ENCODE measurements around the gene UNC5CL. TPM values are rescaled to one million over a fixed set of nuclear protein-coding genes. Genes with fewer than 3 reads are reported as not detected.
A peak's percentile ranks its signal among the peaks of the same experiment; 100 is the strongest.

Gene UNC5CL
- total RNA-seq, 2 experiments from 2014 or later: 1.1 TPM

DNA sequence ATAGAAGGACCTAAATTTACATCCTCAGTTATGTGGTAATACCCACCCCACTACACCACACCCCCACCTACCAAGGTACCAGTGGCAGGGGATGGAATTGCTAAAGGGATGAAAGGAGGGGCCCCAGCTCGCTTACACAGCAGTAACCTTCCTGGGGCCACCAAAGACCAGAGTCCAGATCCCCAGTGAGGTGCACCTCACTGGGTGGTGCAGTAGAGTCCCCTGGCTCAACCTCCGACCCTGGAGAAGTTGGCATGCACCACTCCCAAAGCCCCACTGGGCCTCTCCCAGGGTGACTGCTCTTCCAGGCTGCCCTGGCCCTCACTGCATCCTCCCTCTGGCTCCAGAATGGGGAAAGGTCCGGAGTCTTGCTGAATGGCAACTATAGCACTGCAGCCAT, 816 bp downstream of the UNC5CL start:
- DNase-seq (no peak), ATAC-seq (no peak)
- Mint-ChIP-seq H3K27me3 (ENCODE audit: low read depth) (no peaks in the 10 kb centered on the region), H3K4me3 (no peak overlapping the region), H3K27ac (no peak overlapping the region), H3K9me3 (ENCODE audit: insufficient read depth) (no peaks in the 10 kb centered on the region), H3K36me3 (ENCODE audit: low read depth) (no peaks in the 10 kb centered on the region), H3K4me1 (ENCODE audit: low read depth) (peaks cover 12% of the 10 kb centered on the region)
- CTCF ChIA-PET: interaction anchor here (0.7 to 6.6 kb wide), 8 partner anchors 8 to 250 kb away, joined by 3 to 130 read pairs (median 4); partner anchors contain the start of genes NFYA and OARD1
- POLR2A ChIA-PET: interaction anchor here (1.1 kb wide), 1 partner anchor 10 kb away, joined by 3 read pairs; no protein-coding TSS in a partner anchor

DNA sequence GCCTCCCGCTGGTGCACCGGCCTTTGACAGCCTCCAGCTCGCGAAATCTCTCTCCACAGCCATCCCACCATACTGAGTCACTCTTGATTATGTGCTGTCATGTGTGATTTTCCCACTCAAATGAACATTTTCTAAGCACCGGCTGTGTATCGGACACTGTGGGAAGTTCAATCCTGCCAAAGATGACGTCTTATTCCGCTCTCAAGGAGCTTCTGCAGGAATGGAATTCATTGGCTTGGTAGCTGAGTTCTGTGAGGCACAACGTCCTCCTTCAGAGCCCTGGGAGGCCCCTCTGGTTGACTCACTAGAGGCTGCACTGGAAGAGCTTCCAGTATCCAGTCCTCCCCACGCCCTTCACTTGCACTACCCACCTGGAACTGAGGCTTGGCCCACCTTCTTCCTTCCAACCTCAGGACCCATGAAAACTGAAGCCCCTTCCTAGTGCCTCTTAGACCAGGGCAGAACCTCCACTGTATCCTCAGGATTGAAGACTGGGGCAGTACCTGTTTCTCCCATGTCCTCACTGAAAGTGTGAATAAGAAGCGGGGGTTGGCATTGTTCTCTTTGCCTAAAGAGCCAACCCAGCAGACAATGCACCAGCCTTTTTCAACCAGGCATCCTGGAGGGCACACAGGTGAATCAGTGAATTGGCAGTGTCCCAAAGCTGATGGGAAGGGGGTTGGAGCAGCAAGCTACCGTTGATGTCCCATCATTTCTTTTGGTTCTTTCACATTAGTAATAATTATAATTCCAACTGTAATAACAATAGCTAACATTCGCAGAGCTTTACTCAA, 1.7 kb downstream of the UNC5CL start:
- H3K27ac Mint-ChIP-seq: no peak overlapping the region
- CTCF ChIA-PET: interaction anchor here (1.0 to 6.6 kb wide), 9 partner anchors 9 to 251 kb away, joined by 3 to 130 read pairs (median 4); partner anchors contain the start of genes NFYA and OARD1
- no peaks in the 10 kb centered on the region for H3K27me3 Mint-ChIP-seq (ENCODE audit: low read depth)
- ATAC-seq: no peak
- no peaks in the 10 kb centered on the region for H3K9me3 Mint-ChIP-seq (ENCODE audit: insufficient read depth)
- POLR2A ChIA-PET: interaction anchor here (1.0 to 1.1 kb wide), 2 partner anchors 9 kb away, joined by 3 read pairs; no protein-coding TSS in a partner anchor
- peaks cover 12% of the 10 kb centered on the region for H3K4me1 Mint-ChIP-seq (ENCODE audit: low read depth)
- no peak for DNase-seq
- no peak overlapping the region for H3K4me3 Mint-ChIP-seq
- no peaks in the 10 kb centered on the region for H3K36me3 Mint-ChIP-seq (ENCODE audit: low read depth)

DNA sequence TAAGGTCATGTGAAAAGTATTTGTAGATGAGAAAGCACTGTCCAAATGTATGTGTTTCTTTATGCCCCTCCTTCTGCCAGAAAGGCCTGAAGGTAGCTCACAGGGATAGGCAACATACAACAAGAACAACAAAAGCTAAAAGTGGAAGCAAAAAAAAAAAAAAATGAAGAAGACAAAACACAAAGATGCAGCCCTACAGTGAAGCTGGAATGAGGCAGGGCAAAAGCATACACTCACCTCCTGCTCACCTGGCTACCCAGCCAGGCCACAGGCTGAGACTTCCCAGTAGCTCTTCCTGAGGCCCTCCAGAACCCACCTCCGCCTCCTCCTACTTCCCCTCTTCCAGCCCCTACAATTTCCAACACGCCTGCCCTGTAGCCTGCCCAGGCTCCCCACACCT, 2.4 kb downstream of the UNC5CL start:
- ATAC-seq (no peak), DNase-seq (no peak)
- Mint-ChIP-seq H3K9me3 (ENCODE audit: insufficient read depth) (no peaks in the 10 kb centered on the region), H3K27ac (no peak overlapping the region), H3K36me3 (ENCODE audit: low read depth) (no peaks in the 10 kb centered on the region), H3K27me3 (ENCODE audit: low read depth) (no peaks in the 10 kb centered on the region), H3K4me3 (no peak overlapping the region), H3K4me1 (ENCODE audit: low read depth) (peaks cover 12% of the 10 kb centered on the region)
- CTCF ChIA-PET: interaction anchor here (1.0 to 6.6 kb wide), 10 partner anchors 9 to 146 kb away, joined by 3 to 130 read pairs (median 5); partner anchors contain the start of genes NFYA and OARD1
- POLR2A ChIA-PET: interaction anchor here (1.0 kb wide), 1 partner anchor 8 kb away, joined by 3 read pairs; no protein-coding TSS in a partner anchor

DNA sequence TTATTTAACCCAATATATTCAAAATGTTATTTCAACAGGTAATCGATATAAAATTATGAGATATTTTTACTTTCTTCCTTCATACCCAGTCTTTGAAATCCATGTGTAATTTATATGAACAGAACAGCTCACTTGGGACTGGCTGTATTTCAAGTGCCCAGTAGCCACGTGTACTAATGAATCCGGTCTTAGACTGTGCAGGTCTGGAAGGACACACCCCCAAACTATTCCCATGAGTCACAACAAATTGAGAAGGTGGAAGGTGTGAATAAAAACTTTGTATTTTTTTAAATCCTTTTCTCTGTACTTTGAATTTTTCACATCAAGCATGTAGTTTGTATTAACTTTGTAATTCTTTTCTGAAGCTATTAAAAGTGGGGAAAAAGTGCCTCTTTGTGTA, 2.8 kb downstream of the UNC5CL start:
- ChIA-PET POLR2A (interaction anchor here (1.0 kb wide), 1 partner anchor 8 kb away, joined by 3 read pairs; no protein-coding TSS in a partner anchor), CTCF (interaction anchor here (0.7 to 6.6 kb wide), 10 partner anchors 9 to 146 kb away, joined by 3 to 130 read pairs (median 4); partner anchors contain the start of genes NFYA and OARD1)
- Mint-ChIP-seq H3K27me3 (ENCODE audit: low read depth) (no peaks in the 10 kb centered on the region), H3K27ac (no peak overlapping the region), H3K4me3 (no peak overlapping the region), H3K9me3 (ENCODE audit: insufficient read depth) (no peaks in the 10 kb centered on the region), H3K4me1 (ENCODE audit: low read depth) (peaks cover 12% of the 10 kb centered on the region), H3K36me3 (ENCODE audit: low read depth) (no peaks in the 10 kb centered on the region)
- DNase-seq (no peak), ATAC-seq (no peak)

DNA sequence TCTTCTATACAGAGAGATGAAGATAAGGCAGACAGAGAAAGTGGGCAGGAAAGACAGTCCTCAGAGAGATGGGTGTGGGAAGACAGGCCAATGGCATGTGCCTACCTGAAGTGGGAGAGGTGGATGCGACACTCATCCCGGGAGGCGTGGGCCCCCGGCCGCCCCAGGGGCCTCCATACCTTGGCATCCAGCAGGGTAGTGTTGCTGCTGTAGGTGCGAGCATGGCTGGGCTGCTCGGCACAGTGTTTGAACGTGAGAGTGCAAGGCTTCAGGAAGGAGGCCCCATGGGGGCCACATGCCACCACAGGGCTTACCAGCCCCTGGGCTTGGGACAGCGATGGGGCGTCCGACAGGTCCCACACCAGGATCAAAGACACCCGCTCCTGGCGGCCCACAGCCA, 5.2 kb downstream of the UNC5CL start:
- Mint-ChIP-seq H3K9me3 (ENCODE audit: insufficient read depth) (no peaks in the 10 kb centered on the region), H3K4me3 (no peak overlapping the region), H3K27ac (no peak overlapping the region), H3K4me1 (ENCODE audit: low read depth) (peaks cover 9% of the 10 kb centered on the region), H3K36me3 (ENCODE audit: low read depth) (no peaks in the 10 kb centered on the region), H3K27me3 (ENCODE audit: low read depth) (no peaks in the 10 kb centered on the region)
- ChIA-PET POLR2A (no interaction called here), CTCF (no interaction called here)
- no peak for DNase-seq
- ATAC-seq: no peak

DNA sequence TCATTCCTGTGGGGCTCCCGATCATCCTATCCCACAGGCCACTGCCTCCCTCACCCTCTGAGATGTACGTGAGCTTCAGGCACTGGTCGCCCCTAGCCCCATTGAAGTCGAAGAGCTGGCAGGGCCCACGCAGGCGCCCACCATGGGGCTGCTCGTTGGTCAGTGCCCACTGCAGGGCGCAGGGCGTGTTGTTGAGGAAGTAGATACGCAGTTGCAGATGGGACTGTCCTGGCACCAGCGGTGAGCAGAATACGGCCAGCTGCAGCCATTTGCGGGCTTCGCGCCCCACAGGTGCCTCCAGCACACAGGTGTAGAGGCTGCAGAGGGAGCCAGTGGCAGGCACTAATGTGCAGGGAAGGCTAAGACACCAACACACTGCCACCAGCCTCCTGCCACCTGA, 6.2 kb downstream of the UNC5CL start:
- H3K9me3 Mint-ChIP-seq (ENCODE audit: insufficient read depth): no peaks in the 10 kb centered on the region
- DNase-seq (no peak), ATAC-seq (no peak)
- H3K36me3 Mint-ChIP-seq (ENCODE audit: low read depth): no peaks in the 10 kb centered on the region
- H3K27me3 Mint-ChIP-seq (ENCODE audit: low read depth): no peaks in the 10 kb centered on the region
- peaks cover 15% of the 10 kb centered on the region for H3K4me1 Mint-ChIP-seq (ENCODE audit: low read depth)
- no peak overlapping the region for H3K27ac Mint-ChIP-seq
- ChIA-PET POLR2A (no interaction called here), CTCF (interaction anchor here (0.7 to 2.2 kb wide), 2 partner anchors 33 to 35 kb away, joined by 3 to 6 read pairs; no protein-coding TSS in a partner anchor)
- H3K4me3 Mint-ChIP-seq: no peak overlapping the region

DNA sequence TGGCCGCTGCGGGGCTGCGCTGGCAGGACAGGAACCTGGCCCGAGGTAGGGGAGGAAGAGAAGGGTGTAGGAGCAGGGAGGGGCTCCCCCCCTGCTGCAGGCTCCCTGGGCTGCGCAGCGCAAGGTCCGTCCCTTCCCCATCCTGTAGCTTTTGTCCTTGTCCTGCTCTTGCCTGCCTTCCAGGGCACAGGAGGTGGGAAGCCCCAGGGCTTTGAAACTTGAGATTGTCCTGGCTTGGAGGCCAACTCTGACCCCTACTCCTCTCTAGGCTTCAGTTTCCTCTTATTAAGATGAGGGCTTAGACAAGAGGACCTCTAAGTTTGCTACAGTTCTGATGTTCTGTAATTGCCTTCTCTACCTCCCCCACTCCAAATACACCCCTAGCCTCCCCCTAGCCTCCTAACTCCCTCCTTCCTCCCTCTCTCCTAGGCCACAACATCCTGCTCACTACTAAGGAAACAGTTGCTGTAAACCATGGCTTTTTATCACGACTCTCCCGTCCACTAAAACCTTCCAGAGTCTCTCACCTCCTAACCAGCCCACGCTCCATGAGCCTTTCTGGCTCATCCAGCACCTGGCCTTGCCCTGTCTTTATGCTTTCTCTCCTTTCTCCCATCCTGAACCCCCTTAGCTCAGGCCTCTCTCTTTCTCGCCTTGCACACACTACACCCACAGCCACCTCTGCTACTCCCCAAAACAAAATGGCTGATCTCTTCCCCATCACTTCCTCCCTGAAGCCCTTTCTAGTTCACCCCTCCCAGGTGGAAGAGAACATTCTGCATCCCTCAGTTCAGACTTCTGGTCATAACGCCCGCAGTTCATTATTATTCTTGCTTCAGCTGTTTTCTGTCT, 10.2 kb downstream of the UNC5CL start:
- H3K4me1 Mint-ChIP-seq (ENCODE audit: low read depth): peaks cover 21% of the 10 kb centered on the region
- DNase-seq: no peak
- H3K4me3 Mint-ChIP-seq: peak overlapping the region; percentile 81
- ATAC-seq: peak; percentile 9
- no peaks in the 10 kb centered on the region for H3K9me3 Mint-ChIP-seq (ENCODE audit: insufficient read depth)
- POLR2A ChIA-PET: interaction anchor here (0.7 to 2.6 kb wide), 13 partner anchors 8 to 292 kb away, joined by 3 to 11 read pairs (median 3); partner anchors contain the start of genes NFYA, OARD1 and UNC5CL
- no peaks in the 10 kb centered on the region for H3K27me3 Mint-ChIP-seq (ENCODE audit: low read depth)
- H3K27ac Mint-ChIP-seq: peak overlapping the region; percentile 82
- no peaks in the 10 kb centered on the region for H3K36me3 Mint-ChIP-seq (ENCODE audit: low read depth)
- CTCF ChIA-PET: interaction anchor here (0.6 to 10.3 kb wide), 30 partner anchors 9 to 1163 kb away, joined by 3 to 130 read pairs (median 5); partner anchors contain the start of genes APOBEC2, NFYA, OARD1 and TSPO2

DNA sequence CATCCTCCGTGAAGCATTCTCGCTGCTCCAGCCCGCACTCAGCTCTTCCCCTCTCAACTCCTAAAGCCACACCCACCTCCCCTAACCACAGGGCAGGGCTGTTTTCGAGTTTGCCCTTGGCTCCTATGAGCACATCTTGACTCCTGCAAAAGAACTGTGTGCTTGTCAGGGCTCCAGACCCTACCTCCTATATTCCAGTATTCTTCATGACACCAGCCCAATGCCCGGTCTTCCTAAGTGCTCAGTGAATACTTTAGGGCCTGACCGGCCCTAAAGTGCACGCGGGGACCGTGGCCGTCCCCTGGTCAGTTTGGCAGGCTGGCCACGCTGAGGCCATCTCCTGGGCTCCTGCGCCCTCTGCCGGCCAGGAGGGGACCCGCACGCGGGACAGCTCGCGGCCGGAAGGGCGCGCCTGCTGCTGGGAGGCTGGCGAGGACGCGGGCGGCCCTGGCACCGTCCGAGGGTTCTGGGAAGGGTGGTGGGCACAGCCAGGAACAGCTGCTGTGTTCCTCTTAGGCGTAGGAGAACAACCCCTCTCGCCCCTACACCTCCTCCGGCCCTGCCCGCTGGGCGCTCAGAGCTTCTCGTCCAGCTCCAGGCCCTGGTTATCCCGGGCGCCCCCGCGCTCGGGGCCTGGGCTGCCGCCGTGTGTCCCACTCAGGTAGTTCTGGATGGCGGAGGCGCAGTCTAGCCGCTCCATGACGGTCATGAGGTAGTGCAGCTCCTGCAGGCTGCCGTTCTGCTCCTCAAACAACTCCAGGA, 11.0 kb downstream of the UNC5CL start:
- Mint-ChIP-seq H3K27ac (peak overlapping the region; percentile 82), H3K4me1 (ENCODE audit: low read depth) (peaks cover 21% of the 10 kb centered on the region), H3K36me3 (ENCODE audit: low read depth) (no peaks in the 10 kb centered on the region), H3K9me3 (ENCODE audit: insufficient read depth) (no peaks in the 10 kb centered on the region), H3K27me3 (ENCODE audit: low read depth) (no peaks in the 10 kb centered on the region), H3K4me3 (peak overlapping the region; percentile 81)
- POLR2A ChIA-PET: interaction anchor here (0.7 to 2.6 kb wide), 12 partner anchors 9 to 1818 kb away, joined by 3 to 11 read pairs (median 4); partner anchors contain the start of genes NFYA and UNC5CL
- DNase-seq: peak; percentile 82
- peak; percentile 89 for ATAC-seq
- CTCF ChIA-PET: interaction anchor here (0.6 to 10.3 kb wide), 38 partner anchors 10 to 1162 kb away, joined by 3 to 130 read pairs (median 4); partner anchors contain the start of genes APOBEC2, NFYA, OARD1 and TSPO2

DNA sequence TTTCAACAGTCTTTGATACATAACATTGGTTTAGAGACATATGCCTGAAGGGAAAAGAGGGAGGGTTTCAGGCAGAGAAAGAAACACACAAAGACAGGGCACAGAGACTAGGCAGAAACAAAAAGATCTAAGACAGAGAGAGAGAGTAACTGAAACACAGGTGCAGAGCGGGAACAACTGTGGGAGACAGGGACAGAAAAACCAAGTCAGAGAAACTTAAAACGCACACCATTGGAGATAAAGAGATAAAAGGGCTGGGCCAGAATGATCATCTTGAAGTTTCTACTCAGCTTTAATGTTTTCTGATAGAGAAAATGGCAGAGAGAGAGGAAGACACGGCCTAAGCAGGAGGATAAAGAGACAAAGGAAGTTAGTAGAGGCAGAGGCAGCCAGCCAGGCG, 11.8 kb downstream of the UNC5CL start:
- ChIA-PET CTCF (interaction anchor here (0.7 to 10.3 kb wide), 24 partner anchors 9 to 477 kb away, joined by 3 to 130 read pairs (median 5); partner anchors contain the start of genes APOBEC2, TSPO2 and UNC5CL), POLR2A (interaction anchor here (0.6 to 2.6 kb wide), 6 partner anchors 8 to 1927 kb away, joined by 3 to 11 read pairs (median 7); partner anchors contain the start of gene UNC5CL)
- ATAC-seq (no peak), DNase-seq (no peak)
- Mint-ChIP-seq H3K9me3 (ENCODE audit: insufficient read depth) (no peaks in the 10 kb centered on the region), H3K4me3 (peak overlapping the region; percentile 81), H3K27ac (peak overlapping the region; percentile 82), H3K4me1 (ENCODE audit: low read depth) (peaks cover 21% of the 10 kb centered on the region), H3K27me3 (ENCODE audit: low read depth) (no peaks in the 10 kb centered on the region), H3K36me3 (ENCODE audit: low read depth) (no peaks in the 10 kb centered on the region)

DNA sequence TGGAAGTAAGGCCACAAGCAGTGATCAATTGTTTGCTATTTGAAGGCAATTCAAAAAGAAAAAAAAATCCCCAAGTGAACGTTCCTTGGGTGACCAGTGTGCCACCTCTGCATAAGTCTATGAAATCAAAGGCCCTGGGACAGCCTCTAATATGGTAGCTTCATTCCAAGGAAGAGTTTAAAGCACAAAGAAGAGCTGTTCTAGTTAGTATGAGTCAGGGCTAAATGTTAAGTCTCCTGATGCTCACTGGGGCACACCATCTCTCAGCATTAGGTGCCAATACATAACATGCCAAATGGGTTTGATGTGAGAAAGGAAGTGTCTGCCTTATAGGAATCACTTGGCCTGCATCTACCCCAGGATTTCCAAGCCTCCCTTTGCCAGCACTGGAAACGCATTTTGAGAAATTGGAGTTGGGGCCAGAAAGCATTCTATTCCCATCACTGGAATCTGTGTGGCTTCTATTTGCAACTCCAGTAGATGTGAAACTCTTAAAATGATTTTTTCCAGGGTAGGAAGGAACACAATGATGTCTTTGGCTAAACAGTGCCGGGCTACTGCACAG, 13.0 kb downstream of the UNC5CL start:
- no peaks in the 10 kb centered on the region for H3K36me3 Mint-ChIP-seq (ENCODE audit: low read depth)
- H3K27ac Mint-ChIP-seq: no peak overlapping the region
- POLR2A ChIA-PET: interaction anchor here (0.7 kb wide), 1 partner anchor 293 kb away, joined by 3 read pairs; no protein-coding TSS in a partner anchor
- CTCF ChIA-PET: interaction anchor here (1.2 to 10.3 kb wide), 6 partner anchors 8 to 115 kb away, joined by 3 to 130 read pairs (median 18); partner anchors contain the start of gene UNC5CL
- no peaks in the 10 kb centered on the region for H3K27me3 Mint-ChIP-seq (ENCODE audit: low read depth)
- peaks cover 21% of the 10 kb centered on the region for H3K4me1 Mint-ChIP-seq (ENCODE audit: low read depth)
- DNase-seq (no peak), ATAC-seq (no peak)
- H3K9me3 Mint-ChIP-seq (ENCODE audit: insufficient read depth): no peaks in the 10 kb centered on the region
- no peak overlapping the region for H3K4me3 Mint-ChIP-seq
